Measurements from ENCODE around the gene GABRA5.

DNA sequence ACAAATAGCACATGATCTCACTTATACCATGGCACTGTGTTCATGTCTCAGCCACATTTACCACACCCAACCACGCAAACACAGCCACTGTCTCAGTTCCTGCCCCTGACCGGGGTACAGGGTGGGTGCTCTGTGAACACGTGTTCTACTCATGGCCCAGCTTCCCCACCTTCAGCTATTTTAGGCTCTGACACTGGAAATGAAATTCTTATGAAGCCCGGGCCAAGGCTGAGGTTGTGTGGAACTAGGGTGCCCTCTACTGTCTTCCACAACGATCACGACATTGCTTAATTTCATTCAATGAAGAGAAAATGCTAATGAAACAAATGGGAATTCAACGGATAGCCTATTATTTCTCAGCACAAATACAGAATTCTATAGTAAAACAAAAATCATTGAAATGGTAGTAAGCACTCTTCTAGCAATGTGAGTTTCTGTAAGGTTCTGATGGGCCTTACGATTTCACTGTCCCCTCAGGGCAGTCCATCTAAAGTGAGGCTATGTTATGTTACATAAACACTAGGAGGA, 2.1 kb upstream of the GABRA5 start:
- TF ChIP-seq MAFK (IDR thresholded peaks at IDR 0.05; ENCODE audit: low read depth, low read length) (no peak), GTF2F1 (IDR thresholded peaks at IDR 0.05; ENCODE audit: borderline replicate concordance, low read depth, low read length) (no peak), TAF1 (IDR thresholded peaks at IDR 0.05; ENCODE audit: low read depth, low read length) (no peak), TEAD4 (IDR thresholded peaks at IDR 0.05; ENCODE audit: low read depth, low read length) (0 out of 2 replicates have a peak, but pooled peaks have one; percentile 17), POLR2AphosphoS5 (IDR thresholded peaks at IDR 0.05; ENCODE audit: low read depth, low read length) (no peak), CREB1 (IDR thresholded peaks at IDR 0.05) (no peak; the same call in 1 of the 2 replicates), POLR2A (IDR thresholded peaks at IDR 0.05; ENCODE audit: control extremely low read depth in 1 of 2, low read depth in 2 of 2, low read length in 2 of 2) (no peak), RFX5 (IDR thresholded peaks at IDR 0.05; ENCODE audit: borderline replicate concordance, low read depth, low read length) (no peak)
- TF ChIP-seq, protein P1, sequence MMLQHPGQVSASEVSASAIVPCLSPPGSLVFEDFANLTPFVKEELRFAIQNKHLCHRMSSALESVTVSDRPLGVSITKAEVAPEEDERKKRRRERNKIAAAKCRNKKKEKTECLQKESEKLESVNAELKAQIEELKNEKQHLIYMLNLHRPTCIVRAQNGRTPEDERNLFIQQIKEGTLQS (IDR thresholded peaks at IDR 0.05; ENCODE audit: insufficient read depth, low read depth, low read length): no peak
- TF ChIP-seq, protein P2, sequence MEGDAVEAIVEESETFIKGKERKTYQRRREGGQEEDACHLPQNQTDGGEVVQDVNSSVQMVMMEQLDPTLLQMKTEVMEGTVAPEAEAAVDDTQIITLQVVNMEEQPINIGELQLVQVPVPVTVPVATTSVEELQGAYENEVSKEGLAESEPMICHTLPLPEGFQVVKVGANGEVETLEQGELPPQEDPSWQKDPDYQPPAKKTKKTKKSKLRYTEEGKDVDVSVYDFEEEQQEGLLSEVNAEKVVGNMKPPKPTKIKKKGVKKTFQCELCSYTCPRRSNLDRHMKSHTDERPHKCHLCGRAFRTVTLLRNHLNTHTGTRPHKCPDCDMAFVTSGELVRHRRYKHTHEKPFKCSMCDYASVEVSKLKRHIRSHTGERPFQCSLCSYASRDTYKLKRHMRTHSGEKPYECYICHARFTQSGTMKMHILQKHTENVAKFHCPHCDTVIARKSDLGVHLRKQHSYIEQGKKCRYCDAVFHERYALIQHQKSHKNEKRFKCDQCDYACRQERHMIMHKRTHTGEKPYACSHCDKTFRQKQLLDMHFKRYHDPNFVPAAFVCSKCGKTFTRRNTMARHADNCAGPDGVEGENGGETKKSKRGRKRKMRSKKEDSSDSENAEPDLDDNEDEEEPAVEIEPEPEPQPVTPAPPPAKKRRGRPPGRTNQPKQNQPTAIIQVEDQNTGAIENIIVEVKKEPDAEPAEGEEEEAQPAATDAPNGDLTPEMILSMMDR (IDR thresholded peaks at IDR 0.05; ENCODE audit: control extremely low read depth in 1 of 3, insufficient read depth in 1 of 3, low read depth in 1 of 3, low read length in 3 of 3): peak; percentile 32 to 78 (median 65)
- TF ChIP-seq, protein P3, sequence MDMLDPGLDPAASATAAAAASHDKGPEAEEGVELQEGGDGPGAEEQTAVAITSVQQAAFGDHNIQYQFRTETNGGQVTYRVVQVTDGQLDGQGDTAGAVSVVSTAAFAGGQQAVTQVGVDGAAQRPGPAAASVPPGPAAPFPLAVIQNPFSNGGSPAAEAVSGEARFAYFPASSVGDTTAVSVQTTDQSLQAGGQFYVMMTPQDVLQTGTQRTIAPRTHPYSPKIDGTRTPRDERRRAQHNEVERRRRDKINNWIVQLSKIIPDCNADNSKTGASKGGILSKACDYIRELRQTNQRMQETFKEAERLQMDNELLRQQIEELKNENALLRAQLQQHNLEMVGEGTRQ (IDR thresholded peaks at IDR 0.05; ENCODE audit: low read length): no peak; the same call in 1 of the 2 replicates

All from H1 (cell line).